Activated naive CD8-positive, alpha-beta T cell treated with anti-CD3 and anti-CD28 coated beads, Interleukin-2, amount 10 ng/mL, durations not matched to agents 7 days and 5 days (primary cell): ENCODE measurements around the gene CTNNA2. TPM values are rescaled to one million over a fixed set of nuclear protein-coding genes. Genes with fewer than 3 reads are reported as not detected.

Experiments
- ATAC-seq: fragments of 150-1000 bp; cut with Tn5 transposase; one replicate; pipeline ENCODE4 v1.10.0; 2021; ENCODE audit warnings: low read depth, moderate library complexity
- POLR2A ChIA-PET: fragments of 350-600 bp; sonication (Branson Sonifier 250); formaldehyde crosslinking; loops from one replicate; lab custom pipeline; 2021; ENCODE audit warnings: antibody characterized with exemption; lab: Charles Lee
- DNase-seq: peaks from one replicate; pipeline ENCODE4 v3.0.0; 2021
- H3K27ac Mint-ChIP-seq: one replicate; pipeline ENCODE4 v1.8.0; 2022; ENCODE audit warnings: mild to moderate bottlenecking, mixed read lengths
- H3K27me3 Mint-ChIP-seq: one replicate; pipeline ENCODE4 v1.8.0; 2022; ENCODE audit warnings: mild to moderate bottlenecking, moderate library complexity, mixed read lengths
- H3K36me3 Mint-ChIP-seq: one replicate; pipeline ENCODE4 v1.8.0; 2021; ENCODE audit warnings: mild to moderate bottlenecking, mixed read lengths
- H3K4me1 Mint-ChIP-seq: one replicate; pipeline ENCODE4 v1.8.0; 2021; ENCODE audit warnings: mixed read lengths
- H3K4me3 Mint-ChIP-seq: one replicate; pipeline ENCODE4 v1.8.0; 2022; ENCODE audit warnings: mild to moderate bottlenecking, moderate library complexity, mixed read lengths
- H3K9me3 Mint-ChIP-seq: one replicate; pipeline ENCODE4 v1.8.0; 2021; ENCODE audit warnings: mixed read lengths
- total RNA-seq, 2 experiments: library from RNA; stranded (reverse); gene quantifications; one replicate each; pipeline ENCODE4 v1.2.3, GENCODE V29; 2021

Gene CTNNA2
- total RNA-seq, 2 experiments from 2014 or later, result not detected

GRCh38 chr2:79833235-79833878 is 320.5 kb downstream of the CTNNA2 start:
- H3K36me3 Mint-ChIP-seq, result no peaks in the 10 kb centered on the region
- no peak for ATAC-seq
- no peak overlapping the region for H3K4me3 Mint-ChIP-seq
- H3K9me3 Mint-ChIP-seq, result peaks cover 11% of the 10 kb centered on the region
- no peak overlapping the region for H3K27ac Mint-ChIP-seq
- DNase-seq, result no peak
- H3K4me1 Mint-ChIP-seq, result no peaks in the 10 kb centered on the region
- no peaks in the 10 kb centered on the region for H3K27me3 Mint-ChIP-seq
- POLR2A ChIA-PET, result no interaction called here

DNA sequence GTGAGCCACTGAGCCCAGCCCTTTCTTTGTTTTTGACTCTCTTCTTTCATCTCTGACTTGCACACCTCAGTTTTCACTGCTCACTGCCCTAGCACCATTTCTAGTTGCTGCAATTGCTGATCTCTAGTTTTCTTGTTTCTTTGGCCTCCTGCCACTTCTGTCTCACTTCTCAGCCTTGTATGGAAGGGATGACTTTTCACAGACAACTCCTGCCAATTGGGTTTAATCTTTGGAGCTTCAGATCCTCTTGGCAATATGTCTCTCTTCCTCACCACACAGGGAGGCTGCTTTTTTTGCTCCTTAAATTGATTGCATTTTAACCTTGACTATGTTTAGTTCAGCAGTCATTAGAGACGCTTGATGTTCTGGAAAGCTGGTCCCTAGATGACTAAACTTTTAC is 323.1 kb downstream of the CTNNA2 start:
- POLR2A ChIA-PET, result no interaction called here
- ATAC-seq (no peak), DNase-seq (no peak)
- H3K4me3 Mint-ChIP-seq, result no peak overlapping the region
- H3K36me3 Mint-ChIP-seq, result no peaks in the 10 kb centered on the region
- H3K4me1 Mint-ChIP-seq, result no peaks in the 10 kb centered on the region
- no peak overlapping the region for H3K27ac Mint-ChIP-seq
- peaks cover 7% of the 10 kb centered on the region for H3K9me3 Mint-ChIP-seq
- H3K27me3 Mint-ChIP-seq, result no peaks in the 10 kb centered on the region

DNA sequence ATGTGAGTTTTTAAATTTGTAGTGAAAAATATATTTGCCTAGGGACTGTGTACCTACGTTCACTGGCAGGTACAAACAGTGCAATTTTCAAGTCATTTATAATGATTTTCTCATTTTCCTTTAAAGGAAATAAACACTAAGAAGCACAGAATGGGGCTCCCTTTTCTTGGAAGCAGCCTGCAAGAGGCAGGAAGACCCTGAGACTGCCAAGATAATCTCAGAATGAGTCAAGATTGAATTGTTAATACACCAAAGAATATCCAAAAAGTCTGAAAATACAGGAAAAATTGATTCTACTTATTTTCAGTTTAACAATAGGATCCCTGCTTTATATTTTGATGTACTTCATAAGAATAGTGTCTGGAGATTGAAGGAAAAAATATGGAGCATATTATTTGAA is 331.2 kb downstream of the CTNNA2 start:
- no peaks in the 10 kb centered on the region for H3K27me3 Mint-ChIP-seq
- H3K9me3 Mint-ChIP-seq, result no peaks in the 10 kb centered on the region
- DNase-seq, result no peak
- H3K4me1 Mint-ChIP-seq, result no peaks in the 10 kb centered on the region
- ATAC-seq, result no peak
- POLR2A ChIA-PET, result no interaction called here
- no peak overlapping the region for H3K4me3 Mint-ChIP-seq
- no peaks in the 10 kb centered on the region for H3K36me3 Mint-ChIP-seq
- no peak overlapping the region for H3K27ac Mint-ChIP-seq

DNA sequence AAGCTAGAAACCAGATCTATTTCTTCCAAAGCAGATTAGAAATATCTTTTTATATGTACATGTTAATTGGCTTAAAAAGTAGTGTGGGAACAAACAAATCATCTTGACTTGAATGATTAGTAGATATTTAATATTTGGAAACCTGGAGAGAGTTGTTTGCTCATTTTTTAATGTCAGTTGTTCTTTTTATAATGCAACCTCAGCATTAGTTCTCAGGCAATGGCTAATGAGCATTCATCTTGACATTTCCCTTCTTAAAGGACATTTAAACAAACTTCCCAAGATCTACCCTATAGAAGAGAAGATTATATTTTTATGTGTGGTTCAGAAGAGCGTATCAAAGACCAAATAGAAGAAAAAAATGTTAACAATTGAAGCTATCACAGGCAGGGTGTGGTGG is 334.0 kb downstream of the CTNNA2 start:
- no peaks in the 10 kb centered on the region for H3K27me3 Mint-ChIP-seq
- H3K9me3 Mint-ChIP-seq, result peaks cover 3% of the 10 kb centered on the region
- DNase-seq (no peak), ATAC-seq (no peak)
- POLR2A ChIA-PET, result no interaction called here
- no peak overlapping the region for H3K4me3 Mint-ChIP-seq
- no peaks in the 10 kb centered on the region for H3K4me1 Mint-ChIP-seq
- H3K27ac Mint-ChIP-seq, result no peak overlapping the region
- no peaks in the 10 kb centered on the region for H3K36me3 Mint-ChIP-seq

DNA sequence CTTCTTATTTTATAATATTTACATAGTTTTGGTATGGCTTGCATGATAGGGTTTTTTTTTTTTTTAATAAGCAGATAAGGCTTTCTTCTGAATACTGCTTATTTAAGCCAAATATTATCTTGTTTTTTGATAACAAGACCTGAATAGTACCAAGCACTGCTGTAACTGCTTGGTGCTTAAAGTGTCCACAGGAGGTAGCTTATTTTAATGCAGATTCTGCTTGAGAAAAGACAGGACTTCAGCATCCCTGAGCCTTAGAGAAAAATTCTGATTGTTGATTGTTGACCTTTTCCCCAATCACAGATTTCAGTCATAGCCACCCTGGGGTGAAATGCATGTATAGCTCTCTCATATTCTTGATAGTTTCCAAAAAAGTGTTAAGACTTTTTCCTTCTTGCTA is 336.4 kb downstream of the CTNNA2 start:
- no peak overlapping the region for H3K4me3 Mint-ChIP-seq
- POLR2A ChIA-PET, result no interaction called here
- peaks cover 5% of the 10 kb centered on the region for H3K9me3 Mint-ChIP-seq
- DNase-seq, result no peak
- H3K27ac Mint-ChIP-seq, result no peak overlapping the region
- no peaks in the 10 kb centered on the region for H3K4me1 Mint-ChIP-seq
- H3K36me3 Mint-ChIP-seq, result no peaks in the 10 kb centered on the region
- H3K27me3 Mint-ChIP-seq, result no peaks in the 10 kb centered on the region
- ATAC-seq, result no peak

- Mint-ChIP-seq H3K36me3 (no peaks in the 10 kb centered on the region), H3K27ac (no peak overlapping the region)
Observed at GRCh38 chr2:79849949-79850348, 337.1 kb downstream of the CTNNA2 start.

GRCh38 chr2:79850912-79851311 is 338.1 kb downstream of the CTNNA2 start:
- H3K9me3 Mint-ChIP-seq, result peaks cover 5% of the 10 kb centered on the region
- POLR2A ChIA-PET, result no interaction called here
- H3K36me3 Mint-ChIP-seq, result no peaks in the 10 kb centered on the region
- ATAC-seq, result no peak
- no peaks in the 10 kb centered on the region for H3K27me3 Mint-ChIP-seq
- H3K4me1 Mint-ChIP-seq, result no peaks in the 10 kb centered on the region
- H3K27ac Mint-ChIP-seq, result no peak overlapping the region
- no peak for DNase-seq
- no peak overlapping the region for H3K4me3 Mint-ChIP-seq

More at GRCh38 chr2:79849949-79850348, 337.1 kb downstream of the CTNNA2 start:
- no peak for DNase-seq
- no peak overlapping the region for H3K4me3 Mint-ChIP-seq
- peaks cover 5% of the 10 kb centered on the region for H3K9me3 Mint-ChIP-seq
- no peak for ATAC-seq
- no peaks in the 10 kb centered on the region for H3K4me1 Mint-ChIP-seq
- H3K27me3 Mint-ChIP-seq, result no peaks in the 10 kb centered on the region
- POLR2A ChIA-PET, result no interaction called here

- H3K27ac Mint-ChIP-seq, result no peak overlapping the region
- H3K4me1 Mint-ChIP-seq, result no peaks in the 10 kb centered on the region
- H3K36me3 Mint-ChIP-seq, result no peaks in the 10 kb centered on the region
- peaks cover 5% of the 10 kb centered on the region for H3K9me3 Mint-ChIP-seq
- ATAC-seq (no peak), DNase-seq (no peak)
- no peak overlapping the region for H3K4me3 Mint-ChIP-seq
- no peaks in the 10 kb centered on the region for H3K27me3 Mint-ChIP-seq
- POLR2A ChIA-PET, result no interaction called here
Observed at GRCh38 chr2:79855264-79856006, 342.6 kb downstream of the CTNNA2 start.

GRCh38 chr2:79857888-79858287 is 345.0 kb downstream of the CTNNA2 start:
- Mint-ChIP-seq H3K4me1 (no peaks in the 10 kb centered on the region), H3K27me3 (no peaks in the 10 kb centered on the region), H3K4me3 (no peak overlapping the region), H3K27ac (no peak overlapping the region), H3K9me3 (no peaks in the 10 kb centered on the region), H3K36me3 (no peaks in the 10 kb centered on the region)
- ATAC-seq, result no peak
- DNase-seq, result no peak
- POLR2A ChIA-PET, result no interaction called here

DNA sequence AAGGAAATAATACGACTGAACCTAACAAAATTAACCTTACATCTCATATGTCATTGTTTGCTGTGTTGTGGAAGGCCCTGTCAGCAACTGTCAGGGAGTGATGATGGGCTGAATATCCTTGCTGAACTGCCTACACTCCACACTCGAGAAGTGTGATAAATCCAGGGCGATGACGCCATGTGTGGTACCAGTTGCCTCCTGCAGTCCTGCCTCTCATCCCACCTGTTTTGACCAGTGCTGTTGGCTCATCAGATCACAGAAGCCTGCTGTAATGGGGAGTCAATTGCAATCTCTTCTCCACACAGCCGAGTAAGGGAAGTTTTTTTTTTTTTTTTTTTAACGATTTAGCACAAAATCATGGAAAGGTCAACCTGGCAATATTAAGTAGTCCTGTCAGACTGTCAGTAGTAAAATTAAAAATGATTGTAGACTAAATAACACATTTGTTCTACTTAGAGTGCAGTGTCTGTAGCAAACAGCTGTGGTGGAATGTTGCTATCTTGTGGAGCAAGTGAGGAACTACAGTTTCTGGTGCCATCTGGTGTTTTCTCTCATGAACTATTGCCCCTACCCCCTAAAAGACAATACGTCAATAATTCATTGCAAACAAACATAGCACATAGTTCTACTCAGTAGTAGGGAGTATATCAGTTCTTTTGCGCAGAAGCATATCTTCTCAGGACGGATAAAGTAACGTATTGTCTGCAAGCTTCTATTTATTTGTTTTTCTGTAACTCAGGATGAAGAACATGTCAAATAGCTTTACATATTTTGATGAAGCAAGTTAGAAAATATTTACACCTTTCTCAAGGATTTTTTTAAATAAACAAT is 347.6 kb downstream of the CTNNA2 start:
- POLR2A ChIA-PET, result no interaction called here
- H3K27ac Mint-ChIP-seq, result no peak overlapping the region
- no peaks in the 10 kb centered on the region for H3K27me3 Mint-ChIP-seq
- ATAC-seq, result no peak
- H3K9me3 Mint-ChIP-seq, result no peaks in the 10 kb centered on the region
- H3K4me3 Mint-ChIP-seq, result no peak overlapping the region
- no peaks in the 10 kb centered on the region for H3K4me1 Mint-ChIP-seq
- H3K36me3 Mint-ChIP-seq, result no peaks in the 10 kb centered on the region
- no peak for DNase-seq

DNA sequence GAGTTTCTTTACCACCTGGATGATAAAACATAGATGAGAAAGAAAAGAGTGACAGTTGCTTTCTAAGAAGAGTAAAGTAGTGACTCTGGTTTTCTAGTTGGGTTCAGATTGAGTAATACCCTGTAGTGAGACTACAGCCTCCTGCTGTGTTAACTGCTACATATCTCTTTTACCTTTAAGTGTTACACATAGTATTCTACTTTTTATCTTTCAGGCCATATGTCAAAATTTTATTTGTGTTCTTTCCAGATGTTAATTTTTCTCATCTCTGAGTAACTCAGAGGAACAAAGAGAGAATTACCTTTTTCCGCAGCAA is 348.2 kb downstream of the CTNNA2 start:
- ATAC-seq, result no peak
- H3K4me1 Mint-ChIP-seq, result no peaks in the 10 kb centered on the region
- no peak for DNase-seq
- no peaks in the 10 kb centered on the region for H3K36me3 Mint-ChIP-seq
- no peak overlapping the region for H3K4me3 Mint-ChIP-seq
- no peak overlapping the region for H3K27ac Mint-ChIP-seq
- POLR2A ChIA-PET, result no interaction called here
- no peaks in the 10 kb centered on the region for H3K27me3 Mint-ChIP-seq
- H3K9me3 Mint-ChIP-seq, result no peaks in the 10 kb centered on the region

DNA sequence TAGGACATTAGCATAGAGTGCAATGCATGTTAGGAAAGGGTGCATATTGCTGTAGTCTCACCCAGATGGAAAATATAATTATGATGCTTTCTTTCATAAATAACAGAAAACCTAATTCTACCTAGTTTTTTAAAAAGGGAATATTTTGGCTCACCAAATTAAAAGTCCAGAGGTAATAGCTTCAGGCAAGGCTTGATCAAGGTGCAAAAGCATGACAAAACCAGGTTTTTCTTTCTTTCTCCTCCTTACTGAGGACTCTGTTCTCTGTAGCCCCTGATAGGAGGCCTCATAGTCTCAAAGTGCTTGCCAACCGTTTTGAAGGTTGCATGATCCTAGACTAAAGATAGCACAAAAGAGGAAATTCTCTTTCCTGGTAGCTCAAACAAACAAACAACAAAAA is 349.9 kb downstream of the CTNNA2 start:
- H3K36me3 Mint-ChIP-seq, result no peaks in the 10 kb centered on the region
- H3K9me3 Mint-ChIP-seq, result no peaks in the 10 kb centered on the region
- no peak overlapping the region for H3K4me3 Mint-ChIP-seq
- no peaks in the 10 kb centered on the region for H3K27me3 Mint-ChIP-seq
- DNase-seq (no peak), ATAC-seq (no peak)
- no peaks in the 10 kb centered on the region for H3K4me1 Mint-ChIP-seq
- no peak overlapping the region for H3K27ac Mint-ChIP-seq
- POLR2A ChIA-PET, result no interaction called here

DNA sequence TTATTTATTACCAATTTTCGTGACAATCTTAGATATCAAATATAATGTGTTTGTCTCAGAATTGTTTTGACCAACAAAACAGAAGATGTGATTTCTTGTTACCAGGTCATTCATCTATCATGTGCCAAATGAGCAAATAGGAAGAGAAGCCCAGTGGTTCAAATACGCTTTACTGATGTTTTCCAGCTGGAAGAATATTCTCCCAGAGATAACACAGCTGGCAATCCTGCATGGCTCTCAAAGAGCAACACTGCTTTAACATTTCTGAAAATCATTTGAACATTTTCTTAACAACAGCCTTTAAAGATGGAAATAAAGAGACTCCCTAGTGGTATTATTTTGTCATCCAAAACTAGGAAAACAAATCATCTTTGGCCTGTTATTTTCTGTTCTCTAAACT is 359.8 kb downstream of the CTNNA2 start:
- DNase-seq, result no peak
- no peaks in the 10 kb centered on the region for H3K9me3 Mint-ChIP-seq
- no peak overlapping the region for H3K27ac Mint-ChIP-seq
- no peak for ATAC-seq
- POLR2A ChIA-PET, result no interaction called here
- no peaks in the 10 kb centered on the region for H3K4me1 Mint-ChIP-seq
- H3K4me3 Mint-ChIP-seq, result no peak overlapping the region
- no peaks in the 10 kb centered on the region for H3K36me3 Mint-ChIP-seq
- H3K27me3 Mint-ChIP-seq, result no peaks in the 10 kb centered on the region

GRCh38 chr2:79874015-79874414 is 361.2 kb downstream of the CTNNA2 start:
- ATAC-seq, result no peak

More at GRCh38 chr2:79874015-79874414, 361.2 kb downstream of the CTNNA2 start:
- Mint-ChIP-seq H3K27ac (no peak overlapping the region), H3K27me3 (no peaks in the 10 kb centered on the region), H3K36me3 (no peaks in the 10 kb centered on the region), H3K4me3 (no peak overlapping the region), H3K4me1 (no peaks in the 10 kb centered on the region), H3K9me3 (no peaks in the 10 kb centered on the region)
- POLR2A ChIA-PET, result no interaction called here
- no peak for DNase-seq
